ENCODE measurements around the gene TP53TG5. TPM values are rescaled to one million over a fixed set of nuclear protein-coding genes. Genes with fewer than 3 reads are reported as not detected.

The TP53TG5 gene
- total RNA-seq, 2 experiments from 2014 or later, result not detected

DNA sequence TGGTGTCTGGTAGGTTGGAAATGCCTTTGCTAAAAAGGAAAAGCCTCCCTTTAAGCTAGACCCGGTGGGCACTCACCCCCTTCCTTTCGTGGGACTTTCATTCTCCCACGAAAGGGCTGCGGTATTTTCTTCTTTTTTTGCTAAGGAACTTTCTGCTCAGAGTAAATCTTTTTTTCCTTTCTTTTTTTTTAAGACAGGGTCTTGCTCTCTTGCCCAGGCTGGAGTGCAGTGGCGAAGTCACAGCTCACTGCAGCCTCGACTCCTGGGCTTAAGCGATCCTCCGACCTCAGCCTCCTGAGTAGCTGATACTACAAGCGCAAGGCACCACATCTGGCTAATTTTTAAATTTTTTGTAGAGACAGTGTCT lies 4.0 kb downstream of the TP53TG5 start:
- no peak overlapping the region for H2AFZ ChIP-seq (ENCODE audit: low read length)

DNA sequence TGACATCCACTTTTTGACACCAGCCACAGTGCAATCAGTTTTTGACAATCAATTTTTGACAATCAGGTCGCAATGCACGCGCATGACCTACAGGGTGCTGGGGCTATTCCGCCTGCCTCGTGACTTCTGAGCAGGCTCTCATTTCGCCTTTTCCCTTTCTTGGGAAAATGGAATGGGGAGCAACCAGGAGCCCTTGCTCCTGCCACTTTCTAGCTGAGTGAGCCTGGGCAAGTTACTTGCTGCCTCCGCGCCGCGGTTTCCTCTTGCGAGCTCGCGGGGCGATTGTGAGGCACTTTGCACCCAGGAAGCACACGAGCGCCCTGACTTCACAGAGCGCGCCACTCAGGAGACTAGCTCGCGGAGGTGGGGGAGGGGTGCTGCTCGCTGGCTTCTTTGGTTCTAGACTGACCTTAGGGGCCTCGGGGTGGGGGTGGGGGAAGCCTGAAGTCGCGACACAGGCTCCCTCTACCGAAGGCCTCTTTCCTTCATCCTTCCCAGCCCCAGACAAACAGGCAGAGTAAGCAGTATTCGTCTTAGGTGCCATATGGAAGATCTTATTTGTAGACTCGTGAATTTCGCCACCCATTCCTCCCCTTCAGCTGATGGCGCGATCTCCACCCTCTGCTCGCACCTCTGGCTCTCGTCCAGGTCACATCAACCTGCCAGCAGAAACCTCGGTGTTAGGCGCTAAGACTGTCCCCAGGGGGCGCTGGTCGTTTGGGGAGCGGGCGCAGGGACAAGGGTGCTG lies 4.6 kb downstream of the TP53TG5 start:
- no peaks in the 10 kb centered on the region for H3K9me2 ChIP-seq (ENCODE audit: insufficient read depth, low read length)
- H3K4me2 ChIP-seq (ENCODE audit: low read length), result peak overlapping the region; percentile 52; the same call in 1 of the 2 replicates
- H2AFZ ChIP-seq (ENCODE audit: low read length), result no peak overlapping the region
- peaks cover 38% of the 10 kb centered on the region for H3K4me1 ChIP-seq (ENCODE audit: insufficient read depth, low read length, poor library complexity, severe bottlenecking)
- intact Hi-C loops (cut with micrococcal nuclease; ENCODE audit: unreplicated experiment), result loop anchor here (1.0 kb wide), 1 partner anchor 64 kb away; no protein-coding TSS in a partner anchor
- CTCF ChIA-PET (ENCODE audit: unreplicated experiment), result interaction anchor here (0.7 to 1.4 kb wide), 6 partner anchors 11 to 76 kb away, joined by 3 to 5 read pairs (median 3); partner anchors contain the start of gene SYS1
- BruUV-seq (replicated peaks), result no TSS peak
- no peaks in the 10 kb centered on the region for H3K9me3 ChIP-seq (ENCODE audit: low read length)
- peak; percentile 83 for DNase-seq (ENCODE audit: low spot score)
- TF ChIP-seq, protein P1, sequence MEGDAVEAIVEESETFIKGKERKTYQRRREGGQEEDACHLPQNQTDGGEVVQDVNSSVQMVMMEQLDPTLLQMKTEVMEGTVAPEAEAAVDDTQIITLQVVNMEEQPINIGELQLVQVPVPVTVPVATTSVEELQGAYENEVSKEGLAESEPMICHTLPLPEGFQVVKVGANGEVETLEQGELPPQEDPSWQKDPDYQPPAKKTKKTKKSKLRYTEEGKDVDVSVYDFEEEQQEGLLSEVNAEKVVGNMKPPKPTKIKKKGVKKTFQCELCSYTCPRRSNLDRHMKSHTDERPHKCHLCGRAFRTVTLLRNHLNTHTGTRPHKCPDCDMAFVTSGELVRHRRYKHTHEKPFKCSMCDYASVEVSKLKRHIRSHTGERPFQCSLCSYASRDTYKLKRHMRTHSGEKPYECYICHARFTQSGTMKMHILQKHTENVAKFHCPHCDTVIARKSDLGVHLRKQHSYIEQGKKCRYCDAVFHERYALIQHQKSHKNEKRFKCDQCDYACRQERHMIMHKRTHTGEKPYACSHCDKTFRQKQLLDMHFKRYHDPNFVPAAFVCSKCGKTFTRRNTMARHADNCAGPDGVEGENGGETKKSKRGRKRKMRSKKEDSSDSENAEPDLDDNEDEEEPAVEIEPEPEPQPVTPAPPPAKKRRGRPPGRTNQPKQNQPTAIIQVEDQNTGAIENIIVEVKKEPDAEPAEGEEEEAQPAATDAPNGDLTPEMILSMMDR (conservative IDR thresholded peaks at IDR 0.05; ENCODE audit: low read length), result peak; percentile 92
- no peak for TF ChIP-seq EZH2phosphoT487 (IDR thresholded peaks at IDR 0.05; ENCODE audit: borderline replicate concordance, low read depth, low read length)
- H3K36me3 ChIP-seq (ENCODE audit: insufficient read depth, low read length), result peaks cover 9% of the 10 kb centered on the region
- no peak overlapping the region for H3K4me3 ChIP-seq (ENCODE audit: low read depth, low read length, poor library complexity, severe bottlenecking)
- no peaks in the 10 kb centered on the region for H3K79me2 ChIP-seq (ENCODE audit: insufficient read depth, low read depth, low read length)
- H4K20me1 ChIP-seq (ENCODE audit: insufficient read depth, low read length), result no peaks in the 10 kb centered on the region
- POLR2A ChIA-PET, result interaction anchor here (1.0 kb wide), 1 partner anchor 64 kb away, joined by 4 read pairs; no protein-coding TSS in a partner anchor
- no peak overlapping the region for H3K27ac ChIP-seq (ENCODE audit: low read depth, low read length, poor library complexity, severe bottlenecking)

More for the DNA sequence above, 4.0 kb downstream of the TP53TG5 start:
- Histone ChIP-seq H3K4me1 (ENCODE audit: insufficient read depth, low read length, poor library complexity, severe bottlenecking) (peaks cover 33% of the 10 kb centered on the region), H3K36me3 (ENCODE audit: insufficient read depth, low read length) (peaks cover 9% of the 10 kb centered on the region), H3K9me2 (ENCODE audit: insufficient read depth, low read length) (no peaks in the 10 kb centered on the region), H3K27ac (ENCODE audit: low read depth, low read length, poor library complexity, severe bottlenecking) (no peak overlapping the region), H3K9me3 (ENCODE audit: low read length) (no peaks in the 10 kb centered on the region), H3K79me2 (ENCODE audit: insufficient read depth, low read depth, low read length) (no peaks in the 10 kb centered on the region), H3K4me2 (ENCODE audit: low read length) (no peak overlapping the region), H3K4me3 (ENCODE audit: low read depth, low read length, poor library complexity, severe bottlenecking) (no peak overlapping the region), H4K20me1 (ENCODE audit: insufficient read depth, low read length) (no peaks in the 10 kb centered on the region)
- TF ChIP-seq, protein P1 (conservative IDR thresholded peaks at IDR 0.05; ENCODE audit: low read length), result peak; percentile 57
- no peak for TF ChIP-seq EZH2phosphoT487 (IDR thresholded peaks at IDR 0.05; ENCODE audit: borderline replicate concordance, low read depth, low read length)
- POLR2A ChIA-PET, result interaction anchor here (1.0 kb wide), 1 partner anchor 63 kb away, joined by 4 read pairs; no protein-coding TSS in a partner anchor
- CTCF ChIA-PET (ENCODE audit: unreplicated experiment), result interaction anchor here (0.7 to 1.4 kb wide), 5 partner anchors 11 to 76 kb away, joined by 3 to 5 read pairs (median 3); partner anchors contain the start of gene SYS1
- BruUV-seq (replicated peaks), result no TSS peak
- intact Hi-C loops (cut with micrococcal nuclease; ENCODE audit: unreplicated experiment), result loop anchor here (1.0 kb wide), 1 partner anchor 63 kb away; no protein-coding TSS in a partner anchor
- DNase-seq (ENCODE audit: low spot score), result no peak
